NCI-H128 (cell line): Measurements from ENCODE around the gene TMEM92.
"Not testable (repeated sequence)": the region's sequence is repeated elsewhere in the genome, so short reads cannot be mapped to it uniquely, and the experiment has no call there.

Experiments
- DNase-seq: peaks from one replicate; lab custom pipeline; 2025; ENCODE audit not compliant: unreplicated experiment; lab: John Stamatoyannopoulos, UW

TMEM92 gene

GRCh38 chr17:50299776-50300175 is 25.5 kb downstream of the TMEM92 start:
- DNase-seq: no peak

GRCh38 chr17:50300824-50301223 is 26.6 kb downstream of the TMEM92 start:
- DNase-seq: not testable (repeated sequence)

GRCh38 chr17:50301891-50302584 is 27.8 kb downstream of the TMEM92 start:
- no peak for DNase-seq

- DNase-seq: no peak
Observed at GRCh38 chr17:50303051-50303450, 28.8 kb downstream of the TMEM92 start.

GRCh38 chr17:50303596-50303995 is 29.3 kb downstream of the TMEM92 start:
- DNase-seq: no peak

- DNase-seq: no peak
Observed at GRCh38 chr17:50304781-50305404, 30.6 kb downstream of the TMEM92 start.

GRCh38 chr17:50307654-50308053 is 33.4 kb downstream of the TMEM92 start:
- no peak for DNase-seq

- DNase-seq: no peak
Observed at GRCh38 chr17:50308666-50309065, 34.4 kb downstream of the TMEM92 start.

GRCh38 chr17:50310455-50311111 is 36.3 kb downstream of the TMEM92 start:
- no peak for DNase-seq

- DNase-seq: no peak
Observed at GRCh38 chr17:50311112-50311460, 36.8 kb downstream of the TMEM92 start.

- no peak for DNase-seq
Observed at GRCh38 chr17:50311483-50311882, 37.2 kb downstream of the TMEM92 start.

GRCh38 chr17:50312308-50312707 is 38.0 kb downstream of the TMEM92 start:
- no peak for DNase-seq

GRCh38 chr17:50314456-50315011 is 40.3 kb downstream of the TMEM92 start:
- DNase-seq: no peak

GRCh38 chr17:50316016-50316587 is 41.8 kb downstream of the TMEM92 start:
- no peak for DNase-seq

GRCh38 chr17:50316660-50317059 is 42.4 kb downstream of the TMEM92 start:
- not testable (repeated sequence) for DNase-seq

GRCh38 chr17:50317121-50317520 is 42.9 kb downstream of the TMEM92 start:
- no peak for DNase-seq

GRCh38 chr17:50318501-50319285 is 44.4 kb downstream of the TMEM92 start:
- no peak for DNase-seq

GRCh38 chr17:50319306-50320004 is 45.2 kb downstream of the TMEM92 start:
- DNase-seq: no peak

- no peak for DNase-seq
Observed at GRCh38 chr17:50322271-50322670, 48.0 kb downstream of the TMEM92 start.

- no peak for DNase-seq
Observed at GRCh38 chr17:50323060-50323459, 48.8 kb downstream of the TMEM92 start.
